Calu3 (cell line): ENCODE measurements around the gene LRRC46. TPM values are rescaled to one million over a fixed set of nuclear protein-coding genes. Genes with fewer than 3 reads are reported as not detected.

Experiments used
- BruUV-seq: library from RNA; stranded (reverse); fragments of 400-500 nt; replicated peaks from 2 replicates; lab custom pipeline; 2021; lab: Mats Ljungman, UMichigan
- CTCF ChIA-PET: fragments of 300-600 bp; sonication (Branson Sonifier 250); formaldehyde crosslinking; loops from one replicate; lab custom pipeline; 2022; ENCODE audit warnings: antibody characterized with exemption; lab: Charles Lee
- DNase-seq: peaks from one replicate; pipeline ENCODE4 v3.0.0; 2022
- H3K27ac Mint-ChIP-seq: one replicate; pipeline ENCODE4 v1.8.0; 2022; ENCODE audit warnings: mixed read lengths; ENCODE audit not compliant: unreplicated experiment
- H3K27me3 Mint-ChIP-seq: one replicate; pipeline ENCODE4 v1.8.0; 2022; ENCODE audit warnings: mixed read lengths; ENCODE audit not compliant: unreplicated experiment
- H3K36me3 Mint-ChIP-seq: one replicate; pipeline ENCODE4 v1.8.0; 2022; ENCODE audit warnings: mild to moderate bottlenecking, moderate library complexity, mixed read lengths; ENCODE audit not compliant: insufficient read depth, unreplicated experiment
- H3K4me1 Mint-ChIP-seq: one replicate; pipeline ENCODE4 v1.8.0; 2022; ENCODE audit warnings: mild to moderate bottlenecking, low read depth, mixed read lengths; ENCODE audit not compliant: unreplicated experiment
- H3K4me3 Mint-ChIP-seq: one replicate; pipeline ENCODE4 v1.8.0; 2022; ENCODE audit warnings: mild to moderate bottlenecking, low read depth, moderate library complexity, mixed read lengths; ENCODE audit not compliant: unreplicated experiment
- H3K9me3 Mint-ChIP-seq: one replicate; pipeline ENCODE4 v1.8.0; 2022; ENCODE audit warnings: low read depth, mixed read lengths; ENCODE audit not compliant: unreplicated experiment
- CTCF ChIP-seq: fragments of 200-600 bp; IDR thresholded peaks from one replicate; pipeline ENCODE4 v1.8.0; 2022; ENCODE audit warnings: antibody characterized with exemption; ENCODE audit not compliant: unreplicated experiment
- intact Hi-C: fragments of 100-400 bp; cut with micrococcal nuclease; formaldehyde crosslinking; loops from one replicate; pipeline ENCODE4 v1.10.0; 2022; ENCODE audit not compliant: unreplicated experiment
- total RNA-seq: library from RNA; stranded (reverse); gene quantifications from 2 replicates; pipeline ENCODE4 v1.2.3, GENCODE V29; 2022

Gene LRRC46
- total RNA-seq, 1 experiment from 2014 or later: 2.9 TPM

- BruUV-seq: no TSS peak
- H3K9me3 Mint-ChIP-seq: no peaks in the 10 kb centered on the region
- H3K4me1 Mint-ChIP-seq: peaks cover 29% of the 10 kb centered on the region
- intact Hi-C loops: loop anchor here (10.0 kb wide), 1 partner anchor 98 kb away; the partner anchor contains the start of gene PNPO
- no peak overlapping the region for H3K27ac Mint-ChIP-seq
- no peak for TF ChIP-seq CTCF
- CTCF ChIA-PET: interaction anchor here (0.6 to 7.5 kb wide), 5 partner anchors 9 to 688 kb away, joined by 3 to 137 read pairs (median 4); no protein-coding TSS in a partner anchor
- H3K36me3 Mint-ChIP-seq: peaks cover 8% of the 10 kb centered on the region
- H3K27me3 Mint-ChIP-seq: peaks cover 22% of the 10 kb centered on the region
- no peak overlapping the region for H3K4me3 Mint-ChIP-seq
- no peak for DNase-seq
Measured at GRCh38 chr17:47846716-47847340, 15.4 kb downstream of the LRRC46 start.

GRCh38 chr17:47847341-47848197, 16.1 kb downstream of the LRRC46 start:
- no peak overlapping the region for H3K27ac Mint-ChIP-seq
- no peaks in the 10 kb centered on the region for H3K9me3 Mint-ChIP-seq
- CTCF ChIA-PET: interaction anchor here (0.6 to 2.0 kb wide), 4 partner anchors 10 to 42 kb away, joined by 3 to 8 read pairs (median 6); no protein-coding TSS in a partner anchor
- intact Hi-C loops: loop anchor here (10.0 kb wide), 1 partner anchor 97 kb away; the partner anchor contains the start of gene PNPO
- H3K4me1 Mint-ChIP-seq: peaks cover 29% of the 10 kb centered on the region
- no TSS peak for BruUV-seq
- TF ChIP-seq CTCF: no peak
- no peak for DNase-seq
- no peak overlapping the region for H3K4me3 Mint-ChIP-seq
- H3K27me3 Mint-ChIP-seq: peaks cover 29% of the 10 kb centered on the region
- H3K36me3 Mint-ChIP-seq: peaks cover 8% of the 10 kb centered on the region

- Mint-ChIP-seq H3K9me3 (no peaks in the 10 kb centered on the region), H3K4me1 (peaks cover 26% of the 10 kb centered on the region), H3K27ac (no peak overlapping the region), H3K27me3 (peaks cover 35% of the 10 kb centered on the region), H3K36me3 (peaks cover 8% of the 10 kb centered on the region), H3K4me3 (no peak overlapping the region)
- CTCF ChIA-PET: interaction anchor here (1.7 to 2.0 kb wide), 2 partner anchors 13 to 41 kb away, joined by 4 to 7 read pairs; no protein-coding TSS in a partner anchor
- no peak for TF ChIP-seq CTCF
- intact Hi-C loops: loop anchor here (10.0 kb wide), 1 partner anchor 97 kb away; the partner anchor contains the start of gene PNPO
- DNase-seq: no peak
- BruUV-seq: no TSS peak
Measured at GRCh38 chr17:47848198-47848513, 16.7 kb downstream of the LRRC46 start.

GRCh38 chr17:47850373-47850691, 18.9 kb downstream of the LRRC46 start:
- Mint-ChIP-seq H3K36me3 (peaks cover 8% of the 10 kb centered on the region), H3K4me3 (peak overlapping the region; percentile 75), H3K9me3 (no peaks in the 10 kb centered on the region), H3K27ac (no peak overlapping the region), H3K4me1 (peaks cover 22% of the 10 kb centered on the region), H3K27me3 (peaks cover 57% of the 10 kb centered on the region)
- TF ChIP-seq CTCF: no peak
- no TSS peak for BruUV-seq
- intact Hi-C loops: no loop called here
- CTCF ChIA-PET: interaction anchor here (0.9 to 2.6 kb wide), 10 partner anchors 9 to 168 kb away, joined by 3 to 25 read pairs (median 4); partner anchors contain the start of genes SCRN2, SP2 and TBX21
- DNase-seq: no peak
